ENCODE data around the gene FAS.
A peak's percentile ranks its signal among the peaks of the same experiment; 100 is the strongest.

Gene FAS

DNA sequence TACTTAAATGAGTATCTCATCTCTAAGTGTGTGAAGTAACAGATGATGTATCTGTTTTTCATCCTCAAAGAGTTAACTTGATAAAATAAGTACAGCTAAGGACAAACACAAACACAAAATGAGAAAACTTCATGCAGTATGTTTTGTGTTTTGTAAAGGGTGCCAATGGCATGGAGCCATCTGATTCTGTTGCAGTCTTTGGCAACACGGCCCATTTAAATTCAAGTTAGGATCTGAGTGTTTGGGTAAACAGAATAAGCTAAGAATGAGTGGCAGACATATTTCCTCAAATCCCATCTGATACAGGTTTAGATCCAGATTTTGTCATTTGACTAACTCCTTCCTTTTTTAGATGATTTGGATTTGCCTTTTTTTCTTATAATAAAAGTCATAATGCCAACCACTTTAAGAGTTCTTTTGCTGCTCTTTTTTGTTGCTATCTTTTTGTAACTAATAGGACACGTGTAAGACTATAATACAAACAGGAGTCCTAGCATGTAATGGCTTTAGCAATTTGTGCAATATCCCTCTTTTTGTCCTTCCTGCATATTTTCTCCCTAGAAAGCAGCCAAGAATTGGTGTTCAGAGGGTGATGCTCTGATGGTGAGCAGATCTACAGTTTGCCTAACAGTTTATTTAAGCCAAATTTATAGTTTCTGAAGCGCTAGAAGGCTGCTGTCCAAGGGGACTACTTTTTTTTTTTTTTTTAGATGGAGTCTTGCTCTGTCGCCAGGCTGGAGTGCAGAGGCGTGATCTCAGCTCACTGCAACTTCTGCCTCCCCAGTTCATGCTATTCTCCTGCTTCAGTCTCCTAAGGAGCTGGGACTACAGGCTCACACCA, 19.2 kb upstream of the FAS start:
- no peak for DNase-seq (ENCODE audit: low read depth in 2 of 2)

DNA sequence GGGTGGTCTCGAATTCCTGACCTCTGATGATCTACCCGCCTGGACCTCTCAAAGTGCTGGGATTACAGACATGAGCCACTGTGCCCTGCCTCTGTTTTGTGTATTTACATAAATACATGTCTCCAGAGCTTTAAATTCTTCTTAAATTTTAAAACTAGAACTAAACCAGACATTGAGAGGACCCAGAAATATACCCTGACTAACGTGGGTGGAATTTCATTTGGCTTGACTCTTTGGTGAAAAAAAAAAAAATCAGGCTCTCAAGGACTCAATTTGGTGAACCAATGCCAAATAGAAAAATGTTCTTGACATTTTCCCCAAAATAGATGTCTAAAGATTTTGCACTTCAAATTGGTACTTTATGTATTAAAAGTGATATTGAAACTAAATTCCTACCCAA, 16.6 kb upstream of the FAS start:
- DNase-seq (ENCODE audit: low read depth in 2 of 2) = no peak

DNA sequence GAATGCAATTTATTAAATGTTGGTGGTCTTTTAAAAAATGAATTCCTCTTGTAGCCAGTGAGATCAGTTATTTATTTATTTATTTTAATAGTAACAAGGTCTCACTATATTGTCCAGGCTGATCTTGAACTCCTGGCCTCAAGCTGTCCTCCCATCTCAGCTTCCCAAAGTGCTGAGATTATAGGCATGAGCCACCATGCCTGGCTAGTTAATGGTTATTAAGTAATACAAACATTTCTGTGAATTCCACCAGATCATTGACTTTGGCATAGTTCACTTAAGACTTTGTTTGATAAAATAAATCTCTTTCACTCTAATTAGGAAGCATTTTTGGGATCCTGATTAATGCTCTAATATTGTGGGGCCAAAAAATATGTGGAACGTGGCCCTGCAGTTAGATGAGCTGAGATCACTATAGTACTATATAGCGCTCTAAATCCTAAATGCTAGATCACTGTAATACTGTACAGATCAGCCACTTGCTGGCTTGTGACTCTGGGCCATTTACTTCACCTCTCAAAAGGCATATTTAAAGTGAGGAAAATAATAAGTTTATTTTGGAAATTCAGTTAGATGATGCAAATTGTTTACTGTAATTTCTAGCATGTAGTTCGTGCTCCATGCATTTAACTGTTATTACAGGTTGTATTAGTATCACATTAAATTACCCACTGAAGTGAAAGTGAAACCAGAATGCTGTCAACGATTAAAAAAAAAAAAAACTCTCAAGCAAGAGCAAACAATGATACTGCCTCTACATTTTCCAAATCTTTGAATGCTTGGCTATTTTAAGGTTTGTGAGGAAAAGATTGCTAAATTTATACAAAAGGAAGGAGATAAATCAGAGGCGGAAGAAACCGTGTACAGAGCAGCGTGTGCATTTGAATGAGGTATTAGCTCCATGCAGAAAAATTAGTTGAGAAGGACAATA, 15.9 kb upstream of the FAS start:
- DNase-seq (ENCODE audit: low read depth in 2 of 2) = no peak

DNA sequence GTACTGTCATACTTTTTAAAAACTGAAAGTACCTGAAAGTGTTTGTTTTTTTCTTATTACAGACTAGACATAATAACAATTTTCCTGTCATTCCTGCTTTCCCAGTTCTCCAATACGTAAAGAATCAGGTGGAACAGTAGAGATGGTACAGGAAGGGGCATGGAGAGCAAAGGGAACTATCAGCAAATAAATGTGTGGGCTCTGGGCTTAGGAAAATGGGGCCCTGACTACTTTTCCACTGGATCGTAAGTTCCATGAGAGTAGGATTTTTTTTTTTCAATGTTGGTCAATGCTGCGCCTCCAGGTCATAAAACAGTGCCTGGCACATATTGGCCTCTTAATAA, 15.2 kb upstream of the FAS start:
- no peak for DNase-seq (ENCODE audit: low read depth in 2 of 2)

DNA sequence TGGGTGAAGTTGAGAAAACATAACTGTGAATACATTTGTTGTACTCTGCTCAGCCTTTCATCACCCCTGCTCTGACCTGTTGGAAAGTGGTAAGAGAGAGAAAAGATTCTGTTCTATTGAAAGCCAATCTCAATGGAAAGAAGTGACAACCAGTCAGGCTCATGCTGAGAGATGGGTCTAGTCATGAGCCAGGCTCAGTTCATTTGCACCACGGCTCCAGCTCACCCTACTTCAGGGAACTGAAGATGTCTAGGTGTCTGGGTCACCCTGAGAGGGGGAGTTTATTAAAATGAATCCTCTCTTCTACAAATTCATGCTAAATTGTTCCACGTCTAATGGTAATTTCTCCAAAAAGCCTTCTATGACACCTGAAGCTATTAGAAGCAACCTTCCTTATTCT, 12.1 kb upstream of the FAS start:
- no peak for DNase-seq (ENCODE audit: low read depth in 2 of 2)

DNA sequence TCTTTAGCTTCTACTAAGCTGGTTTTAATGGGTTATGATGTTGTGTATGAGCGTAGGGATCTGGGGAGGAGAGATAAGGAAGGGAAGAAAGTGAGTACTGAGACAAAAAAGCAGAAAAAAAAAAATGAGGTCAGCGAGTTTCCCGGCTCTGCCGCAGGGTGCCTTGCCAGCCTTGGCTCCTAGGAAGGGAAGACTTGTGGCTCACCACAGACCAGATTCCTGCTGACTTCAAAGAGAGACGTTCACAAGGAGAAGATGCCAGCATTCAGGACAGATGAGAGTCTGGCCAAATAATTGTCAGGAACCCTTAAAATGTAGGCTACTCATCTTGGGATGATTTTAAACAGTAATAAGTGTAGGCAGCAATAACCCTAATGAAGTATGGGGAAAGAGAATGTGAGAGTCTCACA, 11.4 kb upstream of the FAS start:
- DNase-seq (ENCODE audit: low read depth in 2 of 2) = no peak

DNA sequence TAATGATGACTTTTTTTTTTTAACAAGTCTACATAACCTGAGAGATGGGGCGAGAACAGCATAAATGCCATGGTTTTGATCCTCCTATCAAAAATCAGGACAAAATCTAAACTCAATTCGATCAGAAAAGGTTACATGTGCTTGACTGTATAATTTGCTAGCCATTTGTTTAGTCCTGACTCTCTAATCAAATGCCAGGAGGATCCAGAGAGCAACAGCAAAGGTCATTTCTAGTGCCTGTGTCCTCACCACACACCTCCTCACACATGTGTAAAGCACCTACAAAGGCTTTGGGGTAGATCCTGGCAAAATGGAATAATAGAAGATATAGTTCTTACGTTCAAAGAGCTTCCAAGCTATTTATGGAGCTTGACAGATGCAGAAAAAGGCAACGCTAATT, 11.0 kb upstream of the FAS start:
- DNase-seq (ENCODE audit: low read depth in 2 of 2) = no peak

DNA sequence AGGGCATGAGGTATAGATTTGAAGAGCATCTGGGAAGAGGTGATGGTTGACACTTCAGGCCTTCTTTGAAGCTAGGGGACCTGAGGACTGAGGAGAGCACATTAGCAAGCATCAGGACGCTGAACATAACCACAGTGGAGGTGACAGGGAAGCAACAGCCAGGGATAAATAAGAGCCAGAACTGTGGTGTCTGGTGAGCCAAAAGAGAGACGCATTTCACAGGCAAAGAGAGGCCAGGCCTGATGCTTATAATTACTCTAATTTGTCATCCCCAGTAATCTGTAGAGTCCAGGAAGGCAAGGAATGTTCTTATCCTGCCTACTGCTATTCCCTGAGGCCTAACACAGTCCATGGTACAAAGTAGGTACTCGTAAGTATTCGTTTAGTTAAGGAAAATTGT, 10.4 kb upstream of the FAS start:
- DNase-seq (ENCODE audit: low read depth in 2 of 2) = no peak

DNA sequence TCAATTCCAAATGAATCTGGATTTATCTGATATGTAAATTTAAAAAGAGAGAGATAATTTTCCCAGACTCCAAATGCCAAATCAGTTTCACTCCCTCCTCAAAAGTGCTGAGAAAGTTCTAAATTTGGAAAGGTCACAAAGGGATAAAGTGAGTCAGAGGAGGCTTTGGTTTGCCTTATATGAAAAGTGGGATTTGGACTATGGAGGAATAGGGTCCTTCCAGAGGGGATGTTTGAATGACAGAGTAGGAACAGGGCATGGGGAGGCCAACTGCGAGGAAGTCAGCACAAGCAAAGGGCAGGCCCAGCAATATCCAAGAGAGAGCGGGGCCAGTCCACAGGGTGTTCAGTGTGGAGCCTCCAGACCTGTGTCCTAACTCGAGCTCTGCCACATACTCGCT, 9.8 kb upstream of the FAS start:
- DNase-seq (ENCODE audit: low read depth in 2 of 2) = no peak

DNA sequence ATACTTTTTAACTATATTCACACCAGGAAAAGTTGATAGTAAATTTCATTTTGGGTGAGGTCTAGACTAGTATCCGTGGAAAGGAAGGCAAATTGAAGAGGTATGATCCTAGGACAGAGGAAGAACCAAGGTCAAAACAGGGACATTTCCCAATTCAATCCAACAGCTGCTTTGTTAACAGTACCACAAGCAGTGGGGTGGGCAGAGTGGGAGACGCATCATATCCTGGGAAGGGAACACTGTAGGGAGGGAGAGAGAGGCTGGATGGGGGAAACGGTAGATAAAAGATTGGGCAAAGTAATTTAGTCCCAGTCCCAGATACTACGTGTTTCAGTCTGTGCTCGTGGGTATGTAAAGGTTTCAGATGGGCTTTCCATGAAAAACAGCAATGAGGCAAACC, 9.2 kb upstream of the FAS start:
- DNase-seq (ENCODE audit: low read depth in 2 of 2) = no peak

DNA sequence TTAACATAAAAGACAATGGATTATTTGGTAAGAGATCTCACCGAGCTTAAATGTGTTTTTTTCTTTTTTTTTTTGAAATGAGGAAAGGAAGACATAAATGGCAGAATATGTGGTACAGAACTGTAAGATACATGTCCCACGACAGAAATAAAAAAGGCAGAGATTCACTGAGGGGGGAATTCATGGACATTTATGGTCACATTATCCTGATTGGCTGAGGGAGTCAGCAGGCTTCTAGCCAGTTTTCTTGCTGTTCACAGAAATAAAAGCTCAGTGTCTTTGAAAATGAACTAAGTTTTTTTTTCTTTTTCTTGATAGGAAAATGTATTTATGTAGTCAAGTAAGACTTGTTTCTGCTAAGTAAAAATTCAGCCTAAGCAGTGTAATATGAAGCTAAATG, 8.2 kb upstream of the FAS start:
- no peak for DNase-seq (ENCODE audit: low read depth in 2 of 2)

DNA sequence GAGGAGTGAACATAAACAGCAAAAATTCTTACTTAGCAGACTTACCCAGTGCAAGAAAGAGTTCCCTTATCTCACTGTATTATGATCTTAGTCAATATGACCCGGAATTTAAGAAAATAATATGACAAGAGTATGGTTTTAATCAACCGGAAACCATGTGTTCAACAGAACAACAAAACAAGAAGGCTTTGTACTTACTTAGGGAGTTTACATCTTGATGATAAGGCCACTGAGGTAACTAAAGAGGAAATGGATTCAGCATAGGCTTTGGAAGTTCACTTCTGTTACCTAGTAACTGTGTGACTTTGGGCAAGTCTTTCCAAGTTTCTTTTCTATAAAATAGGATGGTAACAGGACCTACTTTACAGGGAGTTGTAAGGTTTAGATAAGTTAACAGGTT, 7.4 kb upstream of the FAS start:
- no peak for DNase-seq (ENCODE audit: low read depth in 2 of 2)

DNA sequence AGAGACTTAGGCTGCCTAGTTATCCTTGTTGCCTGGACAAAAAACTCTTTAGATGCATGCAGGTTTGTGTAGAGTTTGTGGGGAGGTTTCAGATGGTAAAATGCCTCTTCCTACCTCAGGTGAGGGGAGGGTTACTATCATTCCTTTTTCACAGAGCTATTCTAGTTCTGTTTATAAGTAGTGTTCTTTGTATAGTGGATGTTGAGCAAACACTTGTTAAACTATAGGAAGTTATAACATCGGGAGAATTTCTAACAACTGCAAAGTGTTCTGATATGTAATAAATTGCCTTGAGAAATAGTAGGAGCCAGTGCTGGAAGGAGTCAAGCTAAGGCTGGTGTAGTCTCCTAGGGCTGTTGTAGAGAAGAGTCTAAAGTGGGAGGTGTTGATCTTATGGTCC, 6.7 kb upstream of the FAS start:
- DNase-seq (ENCODE audit: low read depth in 2 of 2) = no peak

DNA sequence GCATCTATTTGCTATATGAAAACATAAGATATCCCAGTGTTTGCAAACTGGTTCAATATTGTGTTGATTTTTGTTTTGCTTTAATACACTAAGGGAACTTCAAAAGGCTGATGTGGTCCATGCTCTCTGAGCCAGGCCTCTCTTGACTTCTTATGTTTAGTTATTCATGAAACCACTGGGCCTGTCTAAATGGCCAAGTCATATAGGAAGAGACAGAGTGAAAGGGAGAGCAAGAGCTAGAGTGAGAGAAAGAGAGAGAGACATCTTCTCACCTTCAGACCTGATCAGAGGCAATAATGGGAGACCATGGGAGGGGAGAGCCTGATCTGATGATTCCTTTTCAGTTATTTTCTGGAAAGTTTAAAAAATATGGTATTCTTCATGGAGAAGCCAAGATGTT, 6.1 kb upstream of the FAS start:
- no peak for DNase-seq (ENCODE audit: low read depth in 2 of 2)

DNA sequence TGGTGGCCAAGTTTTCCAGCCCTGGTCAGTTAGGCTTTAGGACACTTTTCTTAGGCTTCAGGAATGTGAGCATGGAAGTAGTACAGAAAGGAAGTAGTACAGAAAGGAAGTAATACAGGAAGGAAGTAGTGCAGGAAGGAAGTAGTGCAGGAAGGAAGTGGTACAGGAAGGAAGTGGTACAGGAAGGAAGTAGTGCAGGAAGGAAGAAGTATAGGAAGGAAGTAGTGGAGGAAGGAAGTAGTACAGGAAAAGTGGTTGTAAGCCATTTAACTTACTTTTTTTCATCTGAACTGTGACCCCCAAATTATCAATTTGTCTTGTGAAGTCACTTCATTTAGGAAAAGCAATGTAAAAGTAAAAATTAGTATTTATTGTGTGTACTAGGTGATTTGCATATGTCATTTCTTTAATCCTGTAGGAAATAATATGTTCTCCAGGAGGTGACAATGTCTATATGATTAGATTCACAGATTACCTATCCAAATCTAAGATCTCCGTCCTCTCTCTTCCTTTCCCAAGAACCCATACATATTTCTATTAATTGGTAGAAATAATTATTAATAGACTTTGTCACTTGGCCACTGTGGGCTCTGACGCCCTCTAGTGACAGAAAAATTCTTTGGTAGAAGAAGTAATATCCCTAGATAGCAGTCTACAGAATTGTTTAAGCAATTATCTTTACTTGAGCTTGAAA, 3.9 kb upstream of the FAS start:
- no peak for DNase-seq (ENCODE audit: low read depth in 2 of 2)

DNA sequence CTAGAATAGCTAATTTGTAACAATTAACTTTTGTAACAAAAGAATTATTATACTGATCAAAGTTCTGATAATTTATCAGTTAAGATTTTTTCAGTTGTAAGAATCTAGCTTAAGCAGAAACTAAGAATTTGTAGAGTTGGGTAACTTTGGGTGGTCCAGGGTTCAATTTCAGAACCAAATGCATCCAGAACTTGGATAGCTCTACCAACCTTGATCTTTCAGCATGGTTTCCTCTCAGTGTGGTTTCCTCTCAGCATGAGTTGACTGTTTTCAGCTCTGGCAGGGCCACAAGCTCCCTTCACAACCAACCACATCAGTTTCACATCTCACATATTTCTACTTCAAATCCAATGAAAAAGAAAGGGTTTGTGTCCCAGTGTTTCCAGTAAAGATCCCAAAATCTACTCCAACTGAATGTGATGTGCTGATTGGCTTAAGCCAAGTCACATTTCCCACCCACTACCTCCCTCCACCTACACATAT, 3.3 kb upstream of the FAS start:
- no peak for DNase-seq (ENCODE audit: low read depth in 2 of 2)

DNA sequence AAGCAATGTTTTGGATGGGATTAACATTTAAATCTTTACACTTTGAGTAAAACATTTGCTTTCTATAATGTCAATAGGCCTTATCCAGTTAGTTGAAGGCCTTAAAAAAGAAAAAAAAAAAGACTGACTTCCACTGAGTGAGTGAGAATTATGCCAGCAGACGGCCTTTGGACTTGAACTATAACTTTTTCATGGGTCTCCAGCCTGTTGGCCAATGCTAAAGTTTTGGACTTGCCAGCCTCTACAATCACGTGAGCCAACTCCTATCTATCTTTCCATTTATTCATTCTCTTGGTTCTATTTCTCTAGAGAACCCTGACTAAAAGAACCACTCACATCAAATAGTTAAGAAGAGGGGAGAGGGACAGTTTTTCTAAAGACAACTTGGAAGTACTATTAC, 2.8 kb upstream of the FAS start:
- DNase-seq (ENCODE audit: low read depth in 2 of 2) = no peak

DNA sequence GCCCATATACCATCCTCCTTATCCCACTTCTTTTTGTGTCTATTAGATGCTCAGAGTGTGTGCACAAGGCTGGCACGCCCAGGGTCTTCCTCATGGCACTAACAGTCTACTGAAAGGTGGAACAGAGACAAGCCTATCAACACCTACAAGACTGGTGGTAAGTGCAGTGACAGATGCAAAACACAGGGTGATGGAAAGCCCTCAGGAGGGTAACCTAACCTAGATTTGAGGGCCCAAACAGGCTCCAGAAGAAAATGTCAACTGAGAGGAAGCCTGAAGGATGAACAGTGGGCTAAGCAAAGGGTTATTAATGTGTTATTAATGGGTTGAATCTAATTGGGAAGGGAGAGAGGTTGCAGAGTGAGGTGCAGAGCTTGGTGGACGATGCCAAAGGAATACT, 1.2 kb upstream of the FAS start:
- DNase-seq (ENCODE audit: low read depth in 2 of 2) = no peak

DNA sequence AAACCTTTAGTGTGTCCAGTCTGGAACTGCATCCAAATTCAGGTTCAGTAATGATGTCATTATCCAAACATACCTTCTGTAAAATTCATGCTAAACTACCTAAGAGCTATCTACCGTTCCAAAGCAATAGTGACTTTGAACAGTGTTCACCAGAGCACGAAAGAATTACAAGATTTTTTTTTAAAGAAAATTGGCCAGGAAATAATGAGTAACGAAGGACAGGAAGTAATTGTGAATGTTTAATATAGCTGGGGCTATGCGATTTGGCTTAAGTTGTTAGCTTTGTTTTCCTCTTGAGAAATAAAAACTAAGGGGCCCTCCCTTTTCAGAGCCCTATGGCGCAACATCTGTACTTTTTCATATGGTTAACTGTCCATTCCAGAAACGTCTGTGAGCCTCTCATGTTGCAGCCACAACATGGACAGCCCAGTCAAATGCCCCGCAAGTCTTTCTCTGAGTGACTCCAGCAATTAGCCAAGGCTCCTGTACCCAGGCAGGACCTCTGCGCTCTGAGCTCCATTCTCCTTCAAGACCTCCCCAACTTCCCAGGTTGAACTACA, 694 bp upstream of the FAS start:
- no peak for DNase-seq (ENCODE audit: low read depth in 2 of 2)

DNA sequence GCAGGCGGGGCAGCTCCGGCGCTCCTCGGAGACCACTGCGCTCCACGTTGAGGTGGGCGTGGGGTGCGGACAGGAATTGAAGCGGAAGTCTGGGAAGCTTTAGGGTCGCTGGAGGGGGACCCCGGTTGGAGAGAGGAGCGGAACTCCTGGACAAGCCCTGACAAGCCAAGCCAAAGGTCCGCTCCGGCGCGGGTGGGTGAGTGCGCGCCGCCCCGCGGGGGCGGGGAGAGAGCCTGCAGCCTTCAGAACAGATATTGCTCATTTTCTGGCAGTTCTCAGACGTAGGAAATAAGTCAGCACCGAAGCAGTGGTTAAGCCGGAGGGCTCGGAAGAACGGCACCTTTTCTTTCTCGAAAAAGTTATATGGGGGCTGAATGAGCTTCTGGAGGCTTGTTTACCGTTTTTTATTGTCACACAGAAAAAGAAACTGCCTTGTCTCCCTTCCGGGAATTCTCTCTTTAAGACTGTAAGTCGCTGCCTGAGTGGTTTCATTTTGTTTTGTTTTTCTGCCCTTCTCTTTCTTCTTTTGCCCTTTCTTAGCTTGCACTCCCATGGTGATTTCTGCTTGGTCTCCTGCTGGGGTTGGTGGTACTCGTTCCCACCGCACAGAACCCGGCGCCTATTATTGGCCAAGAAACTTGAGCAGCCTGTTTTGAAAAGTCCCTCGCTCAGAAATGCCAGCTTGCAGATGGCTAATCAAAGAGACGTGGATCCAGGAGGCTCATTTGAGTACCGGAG, 732 bp downstream of the FAS start:
- DNase-seq (ENCODE audit: low read depth in 2 of 2) = peak; percentile 41 to 50

DNA sequence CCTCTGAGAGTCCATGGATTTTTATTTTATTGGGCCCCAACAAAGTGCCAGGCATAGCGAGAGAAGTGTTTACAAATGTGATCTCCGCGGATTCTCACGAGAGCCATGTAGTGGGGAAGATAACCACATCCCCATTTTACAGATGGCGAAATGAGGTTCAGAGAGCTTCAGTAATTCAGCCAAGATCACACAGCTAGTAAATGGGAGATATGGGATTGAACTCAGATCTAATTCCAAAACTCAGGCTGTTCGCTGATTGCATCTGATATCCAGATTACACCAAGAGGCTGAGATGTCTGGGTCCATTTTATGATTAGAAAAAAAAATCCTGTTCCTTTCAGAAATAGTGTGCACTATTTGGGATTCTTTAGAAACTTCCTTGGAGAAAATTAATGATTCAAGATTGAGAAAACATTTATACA, 1.3 kb downstream of the FAS start:
- no peak for DNase-seq (ENCODE audit: low read depth in 2 of 2)

Data from stimulated activated CD8-positive, alpha-beta memory T cell treated with anti-CD3 and anti-CD28 coated beads, Interleukin-15, amount 100 ng/mL, for 4 hours (primary cell).